IMR-90 (cell line): ENCODE data around the gene NRP1. TPM values are rescaled to one million over a fixed set of nuclear protein-coding genes. Genes with fewer than 3 reads are reported as not detected.

Experiments used
- ATAC-seq: fragments of 200-7000 bp; cut with Tn5 transposase; 2 replicates; pipeline ENCODE4 v1.9.1; 2020; ENCODE audit warnings: low read depth, mild to moderate bottlenecking, moderate library complexity
- BruUV-seq: library from RNA; stranded (reverse); fragments of 400-500 nt; replicated peaks from 2 replicates; lab custom pipeline; 2021; lab: Mats Ljungman, UMichigan
- CTCF ChIA-PET: fragments of 300-600 bp; formaldehyde crosslinking; extraction: SDS; loops from one replicate; lab custom pipeline; 2021; ENCODE audit warnings: antibody characterized with exemption; lab: Yijun Ruan, JAX
- POLR2A ChIA-PET: fragments of 300-600 bp; sonication (Branson Sonifier 250); formaldehyde crosslinking; loops from one replicate; lab custom pipeline; 2022; ENCODE audit warnings: antibody characterized with exemption; ENCODE audit not compliant: unreplicated experiment; lab: Charles Lee
- DNase-seq: peaks from one replicate; pipeline ENCODE4 v3.0.0; 2013
- H2AFZ ChIP-seq: replicated peaks from 2 replicates; pipeline ENCODE3; 2013; ENCODE audit warnings: low read length, mild to moderate bottlenecking; ENCODE audit not compliant: poor library complexity
- H2AK5ac ChIP-seq: 2 replicates; pipeline ENCODE4 v1.6.1; 2013; ENCODE audit warnings: low read depth, low read length, inconsistent platforms
- H2AK9ac ChIP-seq: replicated peaks from 2 replicates; pipeline ENCODE3; 2013; ENCODE audit warnings: mild to moderate bottlenecking, low read depth, low read length, moderate library complexity; ENCODE audit not compliant: poor library complexity
- H2BK120ac ChIP-seq: 2 replicates; pipeline ENCODE4 v1.6.1; 2013; ENCODE audit warnings: low read depth, low read length, inconsistent platforms
- H2BK15ac ChIP-seq: 3 replicates; pipeline ENCODE4 v1.6.1; 2013; ENCODE audit warnings: low read depth, low read length, inconsistent platforms
- H2BK20ac ChIP-seq: 2 replicates; pipeline ENCODE4 v1.6.1; 2013; ENCODE audit warnings: low read depth, mild to moderate bottlenecking, inconsistent platforms, low read length, moderate library complexity
- H2BK5ac ChIP-seq: 2 replicates; pipeline ENCODE4 v1.6.1; 2013; ENCODE audit warnings: mild to moderate bottlenecking, low read depth, low read length, inconsistent platforms; ENCODE audit not compliant: poor library complexity, severe bottlenecking
- H3K14ac ChIP-seq: replicated peaks from 2 replicates; pipeline ENCODE4 v1.6.1; 2013; ENCODE audit warnings: low read depth, low read length, inconsistent platforms
- H3K18ac ChIP-seq: 2 replicates; pipeline ENCODE4 v1.6.1; 2013; ENCODE audit warnings: low read depth, low read length, control low read depth
- H3K23ac ChIP-seq: 2 replicates; pipeline ENCODE4 v1.6.1; 2013; ENCODE audit warnings: low read depth, low read length, inconsistent platforms
- H3K27ac ChIP-seq: 2 replicates; pipeline ENCODE4 v1.5.1; 2013; ENCODE audit warnings: mild to moderate bottlenecking, control low read depth, low read length; ENCODE audit not compliant: insufficient read depth
- H3K27me3 ChIP-seq: 2 replicates; pipeline ENCODE4 v1.6.1; 2013; ENCODE audit warnings: low read length; ENCODE audit not compliant: control insufficient read depth, insufficient read depth
- H3K36me3 ChIP-seq: 2 replicates; pipeline ENCODE4 v1.6.1; 2013; ENCODE audit warnings: low read length, mixed read lengths; ENCODE audit not compliant: control insufficient read depth, insufficient read depth
- H3K4ac ChIP-seq: 2 replicates; pipeline ENCODE4 v1.6.1; 2013; ENCODE audit warnings: low read depth, low read length, inconsistent platforms
- H3K4me1 ChIP-seq: 2 replicates; pipeline ENCODE4 v1.6.1; 2013; ENCODE audit warnings: low read length, mixed read lengths; ENCODE audit not compliant: control insufficient read depth, insufficient read depth
- H3K4me2 ChIP-seq: 2 replicates; pipeline ENCODE4 v1.6.1; 2013; ENCODE audit warnings: low read depth, mild to moderate bottlenecking, control low read depth, low read length, moderate library complexity
- H3K4me3 ChIP-seq: 2 replicates; pipeline ENCODE4 v1.5.1; 2013; ENCODE audit warnings: low read depth, mild to moderate bottlenecking, control low read depth, low read length, moderate library complexity; ENCODE audit not compliant: insufficient read depth
- H3K56ac ChIP-seq: 2 replicates; pipeline ENCODE4 v1.6.1; 2013; ENCODE audit warnings: low read length, inconsistent platforms; ENCODE audit not compliant: insufficient read depth; ENCODE audit errors: extremely low read depth
- H3K79me1 ChIP-seq, 2 experiments: 2 replicates each; pipeline ENCODE4 v1.6.1; 2013; ENCODE audit warnings: low read length in 2 of 2, inconsistent platforms in 1 of 2, low read depth in 1 of 2
- H3K9ac ChIP-seq: 2 replicates; pipeline ENCODE4 v1.6.1; 2013; ENCODE audit warnings: low read depth, low read length, control low read depth
- H3K9me1 ChIP-seq: 2 replicates; pipeline ENCODE4 v1.6.1; 2013; ENCODE audit warnings: low read length, inconsistent platforms; ENCODE audit not compliant: insufficient read depth
- H3K9me3 ChIP-seq: 2 replicates; pipeline ENCODE4 v1.6.1; 2013; ENCODE audit warnings: low read length; ENCODE audit not compliant: control insufficient read depth, insufficient read depth
- H4K20me1 ChIP-seq: 2 replicates; pipeline ENCODE4 v1.6.1; 2013; ENCODE audit warnings: low read length, inconsistent platforms; ENCODE audit not compliant: insufficient read depth
- H4K5ac ChIP-seq: 2 replicates; pipeline ENCODE4 v1.6.1; 2013; ENCODE audit warnings: mild to moderate bottlenecking, low read depth, low read length, control low read depth
- H4K8ac ChIP-seq, 2 experiments: 2 replicates each; pipeline ENCODE4 v1.6.1; 2013; ENCODE audit warnings: low read depth in 2 of 2, low read length in 2 of 2, control low read depth in 1 of 2, inconsistent platforms in 1 of 2
- H4K91ac ChIP-seq: 2 replicates; pipeline ENCODE4 v1.6.1; 2013; ENCODE audit warnings: low read depth, low read length, inconsistent platforms; ENCODE audit not compliant: insufficient read depth
- BHLHE40 ChIP-seq: fragments of 150-350 bp; IDR thresholded peaks from 2 replicates; pipeline ENCODE4 v1.6.1; 2016; ENCODE audit warnings: mild to moderate bottlenecking, low read depth, low read length
- CEBPB ChIP-seq: IDR thresholded peaks from 2 replicates; pipeline ENCODE4 v1.6.1; 2012; ENCODE audit warnings: low read depth, low read length, improper control_type of control experiment
- CHD1 ChIP-seq: IDR thresholded peaks from 2 replicates; pipeline ENCODE4 v1.6.1; 2012; ENCODE audit warnings: low read depth, low read length, improper control_type of control experiment
- CTCF ChIP-seq: conservative IDR thresholded peaks from 2 replicates; pipeline ENCODE4 v1.5.1; 2012; ENCODE audit warnings: mild to moderate bottlenecking, low read depth, low read length, improper control_type of control experiment
- FOS ChIP-seq: fragments of 150-350 bp; IDR thresholded peaks from 2 replicates; pipeline ENCODE4 v1.6.1; 2016; ENCODE audit warnings: low read depth, low read length
- MAFK ChIP-seq: IDR thresholded peaks from 2 replicates; pipeline ENCODE4 v1.6.1; 2012; ENCODE audit warnings: low read depth, low read length, improper control_type of control experiment
- MAZ ChIP-seq: IDR thresholded peaks from 2 replicates; pipeline ENCODE4 v1.6.1; 2012; ENCODE audit warnings: low read depth, mild to moderate bottlenecking, low read length, improper control_type of control experiment, moderate library complexity, borderline replicate concordance
- MXI1 ChIP-seq: IDR thresholded peaks from 2 replicates; pipeline ENCODE4 v1.6.1; 2012; ENCODE audit warnings: low read depth, mild to moderate bottlenecking, low read length, moderate library complexity, borderline replicate concordance
- NFE2L2 ChIP-seq: fragments of 150-350 bp; IDR thresholded peaks from 2 replicates; pipeline ENCODE4 v1.6.1; 2016; ENCODE audit warnings: low read depth, mild to moderate bottlenecking, low read length
- POLR2A ChIP-seq: IDR thresholded peaks from 2 replicates; pipeline ENCODE4 v1.6.1; 2012; ENCODE audit warnings: mild to moderate bottlenecking, low read depth, low read length
- RAD21 ChIP-seq: IDR thresholded peaks from 2 replicates; pipeline ENCODE4 v1.6.1; 2012; ENCODE audit warnings: low read length, improper control_type of control experiment
- RCOR1 ChIP-seq: IDR thresholded peaks from 2 replicates; pipeline ENCODE4 v1.6.1; 2012; ENCODE audit warnings: mild to moderate bottlenecking, low read length, improper control_type of control experiment; ENCODE audit not compliant: insufficient replicate concordance
- RFX5 ChIP-seq: IDR thresholded peaks from 2 replicates; pipeline ENCODE4 v1.8.0; 2012; ENCODE audit warnings: low read depth, mild to moderate bottlenecking, low read length, moderate library complexity
- SMC3 ChIP-seq: fragments of 150-350 bp; IDR thresholded peaks from 2 replicates; pipeline ENCODE4 v1.6.1; 2016; ENCODE audit warnings: low read depth, mild to moderate bottlenecking, antibody characterized with exemption, low read length, moderate library complexity
- USF2 ChIP-seq: fragments of 150-350 bp; IDR thresholded peaks from 2 replicates; pipeline ENCODE4 v1.6.1; 2017; ENCODE audit warnings: mild to moderate bottlenecking, antibody characterized with exemption, low read length, low read depth
- WGBS, 2 experiments: methylation state at CpG; one replicate each; pipeline versions ENCODE4 v1.1.5 to v1.1.7; 2013; ENCODE audit warnings: missing lambda C conversion rate in 2 of 2; ENCODE audit not compliant: insufficient read length in 1 of 2; ENCODE audit errors: extremely low coverage in 2 of 2; 5-methylcytosine and 5-hydroxymethylcytosine counted together
- dilution Hi-C: fragments of 300-500 bp; cut with HindIII; formaldehyde crosslinking; loops from one replicate; pipeline ENCODE4 v1.14.3; 2018; ENCODE audit warnings: low sequenced_read_pairs; ENCODE audit not compliant: unreplicated experiment
- in situ Hi-C: fragments of 300-500 bp; cut with MboI; formaldehyde crosslinking; loops from 3 replicates; pipeline ENCODE4 v1.14.3; 2019; ENCODE audit warnings: low sequenced_read_pairs, inconsistent platforms, mixed read lengths
- intact Hi-C: fragments of 100-400 bp; cut with micrococcal nuclease; formaldehyde crosslinking; loops from 2 replicates; pipeline ENCODE4 v1.10.0; 2022
- polyA plus RNA-seq, 3 experiments: library from polyadenylated mRNA; depleted of rRNA; stranded (reverse); fragments of >200 nt; gene quantifications; 2 replicates each; pipeline ENCODE4 v1.2.3, GENCODE V29; 2012; ENCODE audit warnings: low replicate concordance in 1 of 3
- total RNA-seq: library from RNA; depleted of rRNA; stranded (reverse); fragments of >200 nt; gene quantifications from 2 replicates; pipeline ENCODE4 v1.2.3, GENCODE V29; 2012
- TF ChIP-seq, protein P1 (sequence below): fragments of 150-350 bp; IDR thresholded peaks from 2 replicates; pipeline ENCODE4 v1.6.1; 2016; ENCODE audit warnings: low read depth, mild to moderate bottlenecking, low read length, moderate library complexity, borderline replicate concordance

Gene NRP1
- total and polyA plus RNA-seq, 2 of the 4 experiments (the other 2 are of a cell fraction), result 108 to 227 TPM

- Histone ChIP-seq H2BK120ac (no peak overlapping the region), H4K91ac (no peak overlapping the region), H3K4me3 (no peak overlapping the region), H3K23ac (no peak overlapping the region), H3K4me2 (no peak overlapping the region), H2BK5ac (no peak overlapping the region), H3K4ac (no peak overlapping the region), H3K4me1 (peaks cover 7% of the 10 kb centered on the region), H3K79me1 (peaks cover 30 to 73% of the 10 kb centered on the region in 2 experiments), H4K5ac (no peak overlapping the region), H3K18ac (no peak overlapping the region), H3K9me3 (no peaks in the 10 kb centered on the region), H3K56ac (no peak overlapping the region), H2AK9ac (no peak overlapping the region), H2AK5ac (no peak overlapping the region), H3K27ac (no peak overlapping the region), H3K14ac (no peak overlapping the region), H2BK15ac (no peak overlapping the region), H3K9me1 (peaks cover 9% of the 10 kb centered on the region), H4K8ac (no peak overlapping the region), H3K36me3 (peaks cover 8% of the 10 kb centered on the region), H2BK20ac (no peak overlapping the region), H4K20me1 (peaks cover 4% of the 10 kb centered on the region; the same call in 1 of the 2 replicates), H3K9ac (no peak overlapping the region), H2AFZ (no peak overlapping the region), H3K27me3 (no peaks in the 10 kb centered on the region)
- ATAC-seq (no peak), DNase-seq (no peak)
- WGBS, 2 experiments, result no CpG with 5 or more reads among the region's 7 CpGs
- TF ChIP-seq RCOR1 (no peak), FOS (no peak), USF2 (no peak), POLR2A (no peak), MAZ (no peak), BHLHE40 (no peak), MXI1 (no peak), RFX5 (no peak), NFE2L2 (no peak), RAD21 (no peak), SMC3 (no peak), CEBPB (no peak), MAFK (no peak), CHD1 (no peak), CTCF (no peak)
- TF ChIP-seq, protein P1, sequence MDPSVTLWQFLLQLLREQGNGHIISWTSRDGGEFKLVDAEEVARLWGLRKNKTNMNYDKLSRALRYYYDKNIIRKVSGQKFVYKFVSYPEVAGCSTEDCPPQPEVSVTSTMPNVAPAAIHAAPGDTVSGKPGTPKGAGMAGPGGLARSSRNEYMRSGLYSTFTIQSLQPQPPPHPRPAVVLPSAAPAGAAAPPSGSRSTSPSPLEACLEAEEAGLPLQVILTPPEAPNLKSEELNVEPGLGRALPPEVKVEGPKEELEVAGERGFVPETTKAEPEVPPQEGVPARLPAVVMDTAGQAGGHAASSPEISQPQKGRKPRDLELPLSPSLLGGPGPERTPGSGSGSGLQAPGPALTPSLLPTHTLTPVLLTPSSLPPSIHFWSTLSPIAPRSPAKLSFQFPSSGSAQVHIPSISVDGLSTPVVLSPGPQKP, result no peak
- in situ Hi-C loops (no loop called here), dilution Hi-C loops (no loop called here), intact Hi-C loops (no loop called here)
- ChIA-PET POLR2A (no interaction called here), CTCF (no interaction called here)
- no TSS peak for BruUV-seq
These were observed 14.2 kb downstream of the NRP1 start for GRCh38 chr10:33320288-33320687.
